ENCODE data around the gene FRY.

DNA sequence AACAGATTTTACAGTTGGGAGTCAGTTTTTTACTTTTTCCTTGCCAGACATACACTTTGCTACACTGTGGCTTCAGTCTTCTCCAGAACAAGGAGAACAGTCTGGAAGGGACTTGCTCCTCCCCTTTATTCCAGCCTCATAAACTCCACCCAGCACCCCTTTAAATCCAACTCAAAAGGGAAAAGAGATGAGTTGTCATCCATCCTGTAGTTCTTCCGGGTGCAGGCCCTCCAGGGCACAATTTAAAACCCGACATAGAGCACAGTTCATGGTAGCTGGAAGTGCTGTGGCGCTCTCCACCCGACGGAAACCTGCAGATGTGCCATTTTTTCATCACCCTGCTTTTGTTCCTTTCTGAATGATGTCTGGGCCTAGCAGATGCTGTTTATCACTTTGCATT is 184.7 kb downstream of the FRY start:
- TF ChIP-seq, protein P1, sequence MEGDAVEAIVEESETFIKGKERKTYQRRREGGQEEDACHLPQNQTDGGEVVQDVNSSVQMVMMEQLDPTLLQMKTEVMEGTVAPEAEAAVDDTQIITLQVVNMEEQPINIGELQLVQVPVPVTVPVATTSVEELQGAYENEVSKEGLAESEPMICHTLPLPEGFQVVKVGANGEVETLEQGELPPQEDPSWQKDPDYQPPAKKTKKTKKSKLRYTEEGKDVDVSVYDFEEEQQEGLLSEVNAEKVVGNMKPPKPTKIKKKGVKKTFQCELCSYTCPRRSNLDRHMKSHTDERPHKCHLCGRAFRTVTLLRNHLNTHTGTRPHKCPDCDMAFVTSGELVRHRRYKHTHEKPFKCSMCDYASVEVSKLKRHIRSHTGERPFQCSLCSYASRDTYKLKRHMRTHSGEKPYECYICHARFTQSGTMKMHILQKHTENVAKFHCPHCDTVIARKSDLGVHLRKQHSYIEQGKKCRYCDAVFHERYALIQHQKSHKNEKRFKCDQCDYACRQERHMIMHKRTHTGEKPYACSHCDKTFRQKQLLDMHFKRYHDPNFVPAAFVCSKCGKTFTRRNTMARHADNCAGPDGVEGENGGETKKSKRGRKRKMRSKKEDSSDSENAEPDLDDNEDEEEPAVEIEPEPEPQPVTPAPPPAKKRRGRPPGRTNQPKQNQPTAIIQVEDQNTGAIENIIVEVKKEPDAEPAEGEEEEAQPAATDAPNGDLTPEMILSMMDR (conservative IDR thresholded peaks at IDR 0.05), result no peak
- TF ChIP-seq ZFX (IDR thresholded peaks at IDR 0.05), result no peak

All from C4-2B (cell line).